ENCODE results near the gene DPP10.

DNA sequence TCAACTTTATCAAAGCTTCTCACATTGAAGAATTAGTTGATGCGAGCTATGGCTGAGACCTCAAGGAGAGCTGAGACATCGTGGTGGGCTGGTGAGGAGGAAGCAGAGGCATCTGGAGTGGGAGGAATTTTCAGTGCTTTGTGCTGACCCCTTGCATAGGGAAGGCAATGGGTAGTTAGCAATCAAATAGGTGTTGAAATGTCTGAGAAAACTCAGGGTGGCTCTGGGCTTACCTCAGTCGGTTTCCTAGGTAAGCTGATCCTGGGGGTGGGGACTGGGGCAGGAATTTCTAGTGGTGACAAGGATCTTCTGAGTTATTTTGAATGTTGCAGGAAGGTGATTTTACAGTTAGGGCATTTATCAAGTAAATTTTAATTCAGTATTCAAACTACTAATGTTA is 20.7 kb upstream of the DPP10 start:
- no peak for TF ChIP-seq POLR2A (IDR thresholded peaks at IDR 0.05)
- TF ChIP-seq, protein P1, sequence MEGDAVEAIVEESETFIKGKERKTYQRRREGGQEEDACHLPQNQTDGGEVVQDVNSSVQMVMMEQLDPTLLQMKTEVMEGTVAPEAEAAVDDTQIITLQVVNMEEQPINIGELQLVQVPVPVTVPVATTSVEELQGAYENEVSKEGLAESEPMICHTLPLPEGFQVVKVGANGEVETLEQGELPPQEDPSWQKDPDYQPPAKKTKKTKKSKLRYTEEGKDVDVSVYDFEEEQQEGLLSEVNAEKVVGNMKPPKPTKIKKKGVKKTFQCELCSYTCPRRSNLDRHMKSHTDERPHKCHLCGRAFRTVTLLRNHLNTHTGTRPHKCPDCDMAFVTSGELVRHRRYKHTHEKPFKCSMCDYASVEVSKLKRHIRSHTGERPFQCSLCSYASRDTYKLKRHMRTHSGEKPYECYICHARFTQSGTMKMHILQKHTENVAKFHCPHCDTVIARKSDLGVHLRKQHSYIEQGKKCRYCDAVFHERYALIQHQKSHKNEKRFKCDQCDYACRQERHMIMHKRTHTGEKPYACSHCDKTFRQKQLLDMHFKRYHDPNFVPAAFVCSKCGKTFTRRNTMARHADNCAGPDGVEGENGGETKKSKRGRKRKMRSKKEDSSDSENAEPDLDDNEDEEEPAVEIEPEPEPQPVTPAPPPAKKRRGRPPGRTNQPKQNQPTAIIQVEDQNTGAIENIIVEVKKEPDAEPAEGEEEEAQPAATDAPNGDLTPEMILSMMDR (IDR thresholded peaks at IDR 0.05): no peak

Data from esophagus squamous epithelium (tissue), 4 donors.